ENCODE measurements around the gene TSEN54. TPM values are rescaled to one million over a fixed set of nuclear protein-coding genes. Genes with fewer than 3 reads are reported as not detected.

TSEN54 gene
- total RNA-seq, 2 donors from 2014 or later, result 37.5 to 106 TPM

DNA sequence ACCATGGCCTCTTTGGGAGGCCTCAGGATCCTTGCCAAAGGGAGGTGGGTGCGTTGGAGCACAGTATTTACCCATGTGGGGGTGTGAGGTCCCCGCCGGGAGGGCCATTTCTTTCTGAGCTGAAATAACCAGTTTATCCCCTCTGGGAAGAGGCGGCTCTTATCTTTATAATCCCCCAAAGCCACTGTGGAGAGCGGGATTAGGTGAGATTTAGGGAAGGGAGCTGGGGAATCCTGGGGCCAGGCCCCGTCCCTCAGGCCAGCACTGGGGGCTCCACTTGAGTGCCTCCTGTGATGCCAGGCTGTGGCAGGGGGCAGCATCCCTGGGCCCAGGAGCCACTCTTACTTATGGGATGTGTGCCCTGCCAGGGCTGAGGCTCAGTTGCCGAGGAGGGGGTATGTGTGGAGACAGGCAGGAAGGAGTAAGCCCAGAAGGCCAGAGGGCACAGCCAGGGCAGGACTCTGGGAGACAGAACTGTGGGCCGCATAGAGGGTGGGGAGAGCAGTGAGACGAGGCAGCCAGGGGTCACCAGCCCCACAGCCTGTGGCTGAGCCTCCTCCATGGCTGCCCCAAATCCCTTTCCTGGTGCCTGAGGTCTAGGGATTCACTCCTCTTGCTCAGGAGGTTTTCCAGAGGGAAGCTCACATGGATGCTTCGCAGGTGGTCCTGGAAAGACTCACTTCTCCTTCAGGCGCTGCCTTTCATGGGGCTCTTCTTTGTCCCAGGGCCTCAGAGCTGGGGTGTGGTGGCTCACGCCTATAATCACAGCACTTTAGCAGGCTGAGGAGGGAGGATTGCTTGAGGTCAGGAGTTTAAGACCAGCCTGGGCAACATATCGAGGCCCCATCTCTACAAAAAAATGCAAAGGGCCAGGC lies 34.9 kb upstream of the TSEN54 start:
- H3K4me1 Mint-ChIP-seq (ENCODE audit: low read depth in 2 of 2), result peaks cover 5 to 14% of the 10 kb centered on the region in 2 donors
- no peak for DNase-seq (ENCODE audit: low spot score)
- H3K4me3 Mint-ChIP-seq, result no peak overlapping the region
- H3K27ac Mint-ChIP-seq, result peak overlapping the region in 1 of 2 donors; percentile 25
- no peaks in the 10 kb centered on the region for H3K27me3 Mint-ChIP-seq
- no peak for ATAC-seq
- no peaks in the 10 kb centered on the region for H3K9me3 Mint-ChIP-seq
- no peaks in the 10 kb centered on the region for H3K36me3 Mint-ChIP-seq

DNA sequence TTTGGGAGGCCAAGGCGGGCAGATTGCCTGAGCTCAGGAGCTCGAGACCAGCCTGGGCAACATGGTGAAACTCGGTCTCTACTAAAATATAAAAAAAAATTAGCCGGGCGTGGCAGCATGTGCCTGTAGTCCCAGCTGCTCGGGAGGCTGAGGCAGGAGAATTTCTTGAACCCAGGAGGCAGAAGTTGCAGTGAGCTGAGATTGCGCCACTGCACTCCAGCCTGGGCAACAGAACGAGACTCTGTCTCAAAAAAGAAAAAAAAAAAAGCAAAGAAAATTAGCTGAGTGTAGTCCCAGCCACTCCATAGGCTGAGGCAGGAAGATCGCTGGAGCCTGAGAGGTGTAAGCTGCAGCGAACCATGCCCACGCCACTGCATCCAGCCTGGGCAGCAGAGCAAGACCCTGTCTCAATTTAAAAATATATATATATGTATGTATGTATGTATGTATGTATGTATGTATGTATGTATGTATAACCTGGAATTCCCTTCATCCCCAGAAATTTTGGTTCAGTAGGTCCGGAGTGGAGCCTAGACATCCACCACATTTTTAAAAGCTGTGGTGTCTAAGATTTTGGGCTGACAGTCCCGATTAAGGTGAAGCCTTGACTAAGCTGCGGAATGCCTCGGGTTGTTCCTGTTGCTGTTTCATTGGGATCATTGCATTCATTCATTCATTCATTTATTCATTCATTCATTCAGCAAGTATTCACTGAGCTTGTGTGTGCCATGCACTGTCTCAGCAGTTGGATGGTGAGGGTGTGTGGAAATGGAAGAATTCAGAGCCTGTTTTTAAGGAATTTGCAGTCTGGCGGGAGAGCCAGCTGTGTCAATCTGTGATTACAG lies 34.0 kb upstream of the TSEN54 start:
- Mint-ChIP-seq H3K4me3 (no peak overlapping the region), H3K27me3 (no peaks in the 10 kb centered on the region), H3K4me1 (ENCODE audit: low read depth in 2 of 2) (peaks cover 11 to 18% of the 10 kb centered on the region in 2 donors), H3K27ac (peak overlapping the region in 1 of 2 donors; percentile 26), H3K36me3 (no peaks in the 10 kb centered on the region), H3K9me3 (peaks cover 2% of the 10 kb centered on the region)
- DNase-seq (ENCODE audit: low spot score), result no peak
- ATAC-seq, result no peak

DNA sequence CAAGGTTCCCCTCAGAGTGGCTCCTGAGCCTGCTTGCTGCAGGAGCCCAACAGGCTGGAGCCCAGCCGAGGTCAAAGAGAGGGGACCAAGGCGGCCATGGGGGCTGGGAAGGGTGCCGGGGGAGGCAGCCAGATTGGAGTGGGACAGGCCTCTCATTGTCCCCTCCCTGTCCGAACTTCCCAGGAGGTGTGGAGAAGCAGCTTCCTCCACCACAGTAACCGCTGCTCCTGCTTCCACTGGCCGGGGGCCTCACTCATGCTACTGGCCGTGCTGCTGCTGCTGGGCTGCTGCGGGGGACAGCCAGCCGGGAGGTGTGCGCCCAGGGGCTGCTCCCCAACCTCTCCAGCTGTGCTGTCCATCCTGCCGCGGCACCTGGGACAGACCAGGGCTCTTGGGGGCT lies 30.6 kb upstream of the TSEN54 start:
- H3K27me3 Mint-ChIP-seq, result no peaks in the 10 kb centered on the region
- H3K4me3 Mint-ChIP-seq, result no peak overlapping the region
- peaks cover 17 to 22% of the 10 kb centered on the region in 2 donors for H3K4me1 Mint-ChIP-seq (ENCODE audit: low read depth in 2 of 2)
- H3K9me3 Mint-ChIP-seq, result peaks cover 3% of the 10 kb centered on the region
- DNase-seq (ENCODE audit: low spot score) (no peak), ATAC-seq (no peak)
- no peaks in the 10 kb centered on the region for H3K36me3 Mint-ChIP-seq
- peak overlapping the region in 1 of 2 donors; percentile 98 for H3K27ac Mint-ChIP-seq

DNA sequence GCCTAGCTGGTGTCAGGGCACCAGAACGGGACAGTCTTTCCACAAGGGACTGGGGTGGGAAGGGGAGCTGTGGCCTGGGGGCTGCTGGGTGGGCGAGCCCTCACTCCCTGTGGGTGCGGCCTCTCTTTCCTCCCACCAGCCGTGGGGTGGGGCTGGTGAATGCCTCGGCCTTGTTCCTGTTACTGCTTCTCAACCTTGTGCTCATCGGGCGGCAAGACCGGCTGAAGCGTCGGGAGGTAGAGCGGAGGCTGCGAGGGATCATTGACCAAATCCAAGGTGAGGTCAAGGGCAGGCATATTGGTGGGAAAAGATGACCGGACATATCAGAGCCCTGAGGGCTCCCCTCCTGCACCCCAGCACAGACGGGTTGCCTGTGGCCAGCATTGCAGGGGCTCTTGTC lies 30.2 kb upstream of the TSEN54 start:
- Mint-ChIP-seq H3K27me3 (no peaks in the 10 kb centered on the region), H3K4me1 (ENCODE audit: low read depth in 2 of 2) (peaks cover 17 to 22% of the 10 kb centered on the region in 2 donors), H3K36me3 (no peaks in the 10 kb centered on the region), H3K27ac (peak overlapping the region; percentile 98), H3K4me3 (peak overlapping the region; percentile 15), H3K9me3 (peaks cover 3% of the 10 kb centered on the region)
- ATAC-seq (no peak), DNase-seq (ENCODE audit: low spot score) (no peak)

DNA sequence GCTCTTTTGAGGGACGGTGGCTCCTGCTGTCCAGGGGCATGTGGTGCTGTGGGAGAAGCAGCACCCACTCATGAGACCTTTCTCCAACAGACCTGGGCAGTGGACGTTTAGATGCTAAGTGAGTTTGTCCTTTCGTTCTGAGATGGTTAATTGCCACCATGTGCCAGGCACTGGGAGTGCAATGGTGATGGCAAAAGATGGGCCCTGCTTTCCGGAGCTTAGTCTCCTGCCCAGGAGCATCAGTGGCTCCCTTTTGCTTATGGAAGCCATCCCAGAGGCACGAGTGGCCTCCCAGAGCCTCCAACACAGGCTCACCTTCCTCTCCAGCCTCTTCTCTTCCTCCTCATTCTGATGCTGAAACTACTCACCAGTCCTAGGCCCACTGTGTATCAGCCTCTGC lies 29.4 kb upstream of the TSEN54 start:
- peak overlapping the region; percentile 98 for H3K27ac Mint-ChIP-seq
- DNase-seq (ENCODE audit: low spot score), result no peak
- peaks cover 3% of the 10 kb centered on the region for H3K9me3 Mint-ChIP-seq
- no peaks in the 10 kb centered on the region for H3K36me3 Mint-ChIP-seq
- ATAC-seq, result no peak
- peaks cover 17 to 22% of the 10 kb centered on the region in 2 donors for H3K4me1 Mint-ChIP-seq (ENCODE audit: low read depth in 2 of 2)
- peak overlapping the region; percentile 84 for H3K4me3 Mint-ChIP-seq
- H3K27me3 Mint-ChIP-seq, result no peaks in the 10 kb centered on the region

DNA sequence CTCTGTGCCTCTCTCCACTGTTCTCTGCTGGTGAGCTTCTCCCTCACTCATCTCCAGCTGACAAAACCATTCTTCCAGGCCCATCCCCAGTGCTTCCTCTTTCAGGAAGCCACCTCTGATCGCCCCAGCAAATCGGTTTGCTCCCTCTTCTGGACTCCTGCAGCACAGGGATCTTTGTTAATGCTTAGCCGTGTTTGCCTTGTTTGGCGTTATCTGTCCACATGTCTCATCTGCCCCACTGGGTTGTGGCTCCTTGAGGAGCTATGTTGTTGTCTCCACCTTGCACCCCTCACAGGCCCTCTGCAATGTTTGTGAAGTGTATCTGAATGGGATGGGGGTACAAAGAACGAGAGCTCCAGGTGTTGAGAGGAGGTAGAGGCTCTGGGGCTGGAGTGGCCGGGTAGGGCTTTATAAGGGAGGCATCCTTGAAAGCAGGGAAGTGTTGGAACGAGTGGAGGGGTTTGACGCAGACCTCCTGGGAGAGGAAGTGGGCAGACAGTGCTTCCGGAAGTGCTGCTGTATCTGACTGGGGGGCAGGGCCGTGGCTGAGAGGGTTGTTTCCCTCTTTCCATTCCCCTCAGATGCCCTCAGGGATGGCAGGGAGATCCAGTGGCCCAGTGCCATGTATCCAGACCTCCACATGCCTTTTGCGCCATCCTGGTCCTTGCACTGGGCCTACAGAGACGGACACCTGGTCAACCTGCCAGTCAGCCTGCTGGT lies 28.8 kb upstream of the TSEN54 start:
- Mint-ChIP-seq H3K4me1 (ENCODE audit: low read depth in 2 of 2) (peaks cover 17 to 22% of the 10 kb centered on the region in 2 donors), H3K4me3 (peak overlapping the region; percentile 84), H3K9me3 (peaks cover 3% of the 10 kb centered on the region), H3K27ac (peak overlapping the region; percentile 98), H3K36me3 (no peaks in the 10 kb centered on the region), H3K27me3 (no peaks in the 10 kb centered on the region)
- peak; percentile 81 to 89 for ATAC-seq
- peak; percentile 79 for DNase-seq (ENCODE audit: low spot score)

DNA sequence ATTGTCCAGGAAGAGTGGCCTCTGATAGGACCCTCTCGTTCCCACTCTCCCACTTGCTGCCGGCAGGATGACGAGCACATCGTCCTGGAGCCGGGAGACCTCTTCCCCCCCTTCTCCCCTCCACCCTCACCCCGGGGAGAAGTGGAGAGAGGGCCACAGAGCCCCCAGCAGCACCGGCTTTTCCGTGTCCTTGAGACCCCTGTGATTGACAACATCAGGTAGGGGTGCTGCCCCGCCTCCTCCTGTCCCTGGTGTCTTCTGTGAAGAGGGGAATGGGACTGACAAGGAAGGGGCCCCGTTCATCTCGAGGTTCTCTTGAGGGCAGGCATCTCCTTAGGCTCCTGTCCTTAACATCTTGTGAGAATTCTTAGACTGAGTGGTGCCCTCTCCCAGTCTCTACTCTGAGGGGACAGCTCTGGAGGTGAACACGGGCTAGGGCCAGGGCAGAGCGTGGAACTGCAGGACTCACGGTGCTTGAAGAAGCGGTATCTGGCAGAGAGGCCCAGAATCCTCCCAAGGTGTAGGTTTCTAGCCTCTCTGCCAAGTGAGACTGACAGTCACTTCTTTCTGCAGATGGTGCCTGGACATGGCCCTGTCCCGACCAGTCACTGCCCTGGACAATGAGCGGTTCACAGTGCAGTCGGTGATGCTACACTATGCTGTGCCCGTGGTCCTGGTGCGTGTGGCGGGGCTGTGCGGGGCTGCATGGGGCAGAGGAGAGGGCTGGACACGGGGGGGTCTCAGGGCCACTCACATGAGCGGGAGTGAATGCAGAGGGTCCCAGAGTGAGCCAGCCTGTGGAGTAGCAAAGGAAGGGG lies 27.4 kb upstream of the TSEN54 start:
- no peaks in the 10 kb centered on the region for H3K27me3 Mint-ChIP-seq
- ATAC-seq, result no peak
- H3K4me1 Mint-ChIP-seq (ENCODE audit: low read depth in 2 of 2), result peaks cover 11 to 19% of the 10 kb centered on the region in 2 donors
- peak overlapping the region; percentile 98 for H3K27ac Mint-ChIP-seq
- no peak overlapping the region for H3K4me3 Mint-ChIP-seq
- DNase-seq (ENCODE audit: low spot score), result no peak
- H3K9me3 Mint-ChIP-seq, result peaks cover 3% of the 10 kb centered on the region
- no peaks in the 10 kb centered on the region for H3K36me3 Mint-ChIP-seq

DNA sequence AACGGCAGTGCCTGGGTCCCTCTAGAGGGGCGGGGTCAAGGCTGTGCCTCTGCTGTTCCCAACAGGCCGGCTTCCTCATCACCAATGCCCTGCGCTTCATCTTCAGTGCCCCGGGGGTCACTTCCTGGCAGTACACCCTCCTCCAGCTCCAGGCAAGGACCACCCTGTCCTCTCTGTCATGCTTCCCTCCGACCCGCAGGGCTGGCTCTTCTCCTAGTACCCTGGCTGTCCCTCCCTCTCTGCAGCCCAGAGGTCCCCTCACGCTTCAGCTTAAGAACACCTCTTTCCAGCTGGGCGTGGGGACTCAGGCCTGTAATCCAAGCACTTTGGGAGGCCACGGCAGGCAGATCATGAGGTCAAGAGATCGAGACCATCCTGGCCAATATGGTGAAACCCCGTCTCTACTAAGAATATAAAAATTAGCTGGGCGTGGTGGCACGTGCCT lies 26.8 kb upstream of the TSEN54 start:
- H3K4me3 Mint-ChIP-seq, result no peak overlapping the region
- peak overlapping the region in 1 of 2 donors; percentile 37 for H3K27ac Mint-ChIP-seq
- H3K36me3 Mint-ChIP-seq, result no peaks in the 10 kb centered on the region

DNA sequence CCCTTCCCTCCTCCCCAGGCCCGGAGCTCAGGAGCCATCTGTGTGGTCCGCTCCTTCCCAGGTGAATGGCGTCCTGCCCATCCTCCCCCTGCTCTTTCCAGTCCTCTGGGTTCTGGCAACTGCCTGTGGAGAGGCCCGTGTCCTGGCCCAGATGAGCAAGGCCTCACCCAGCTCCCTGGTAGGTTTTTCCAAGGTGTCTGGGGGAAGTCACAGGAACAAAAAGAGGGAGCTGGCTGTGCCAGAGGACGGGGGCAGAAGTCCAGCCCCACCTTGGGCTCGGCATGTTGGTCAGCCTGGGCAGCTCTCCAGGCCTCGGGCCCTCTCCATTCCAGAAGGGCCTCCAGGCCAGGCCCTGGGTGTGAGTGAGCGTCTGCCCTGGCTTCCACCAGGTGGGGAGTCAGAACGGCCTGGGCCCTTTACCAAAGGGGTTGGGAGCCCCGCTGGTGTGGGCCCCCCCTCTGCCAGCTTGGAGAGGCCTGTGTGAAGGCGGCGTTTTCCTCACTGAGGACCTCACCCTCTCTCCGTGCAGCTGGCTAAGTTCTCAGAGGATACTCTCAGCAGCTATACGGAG lies 26.1 kb upstream of the TSEN54 start:
- Mint-ChIP-seq H3K4me1 (ENCODE audit: low read depth in 2 of 2) (peaks cover 11 to 16% of the 10 kb centered on the region in 2 donors), H3K9me3 (peaks cover 3% of the 10 kb centered on the region), H3K36me3 (no peaks in the 10 kb centered on the region), H3K27me3 (no peaks in the 10 kb centered on the region), H3K27ac (no peak overlapping the region), H3K4me3 (no peak overlapping the region)
- ATAC-seq, result no peak
- DNase-seq (ENCODE audit: low spot score), result no peak

More for the DNA sequence above, 26.8 kb upstream of the TSEN54 start:
- peaks cover 11 to 19% of the 10 kb centered on the region in 2 donors for H3K4me1 Mint-ChIP-seq (ENCODE audit: low read depth in 2 of 2)
- DNase-seq (ENCODE audit: low spot score) (no peak), ATAC-seq (no peak)
- H3K27me3 Mint-ChIP-seq, result no peaks in the 10 kb centered on the region
- peaks cover 3% of the 10 kb centered on the region for H3K9me3 Mint-ChIP-seq

DNA sequence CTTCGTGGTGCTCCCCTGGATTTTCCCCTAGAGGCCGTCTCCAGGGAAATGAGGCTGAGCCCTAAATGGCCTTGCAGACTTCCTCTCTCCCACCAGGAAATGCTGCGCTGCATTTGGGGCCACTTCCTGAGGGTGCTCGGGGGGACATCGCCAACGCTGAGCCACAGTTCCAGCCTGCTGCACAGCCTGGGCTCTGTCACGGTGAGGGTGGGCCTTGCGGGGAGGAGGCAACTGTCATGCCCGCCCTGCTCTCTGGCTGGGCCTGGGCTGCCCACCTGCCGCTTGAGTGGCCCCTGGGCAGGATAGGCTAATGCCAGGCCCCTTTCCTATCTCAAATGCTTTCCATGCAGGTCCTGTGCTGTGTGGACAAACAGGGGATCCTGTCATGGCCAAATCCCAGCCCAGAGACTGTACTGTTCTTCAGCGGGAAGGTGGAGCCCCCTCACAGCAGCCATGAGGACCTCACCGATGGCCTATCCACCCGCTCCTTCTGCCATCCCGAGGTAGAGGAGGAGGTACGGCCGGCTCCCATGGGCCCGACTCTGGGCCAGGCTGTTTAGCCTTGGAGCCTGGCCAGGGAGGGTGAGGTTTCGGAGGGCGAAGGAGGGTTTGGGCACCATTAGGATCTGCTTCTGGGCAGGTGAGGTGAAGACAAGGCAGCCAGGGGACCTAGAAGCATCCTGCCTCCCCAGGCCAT lies 25.2 kb upstream of the TSEN54 start:
- Mint-ChIP-seq H3K36me3 (no peaks in the 10 kb centered on the region), H3K4me1 (ENCODE audit: low read depth in 2 of 2) (peaks cover 11 to 16% of the 10 kb centered on the region in 2 donors), H3K4me3 (no peak overlapping the region), H3K27me3 (no peaks in the 10 kb centered on the region), H3K9me3 (peaks cover 3% of the 10 kb centered on the region), H3K27ac (peak overlapping the region in 1 of 2 donors; percentile 37)
- DNase-seq (ENCODE audit: low spot score) (no peak), ATAC-seq (no peak)

DNA sequence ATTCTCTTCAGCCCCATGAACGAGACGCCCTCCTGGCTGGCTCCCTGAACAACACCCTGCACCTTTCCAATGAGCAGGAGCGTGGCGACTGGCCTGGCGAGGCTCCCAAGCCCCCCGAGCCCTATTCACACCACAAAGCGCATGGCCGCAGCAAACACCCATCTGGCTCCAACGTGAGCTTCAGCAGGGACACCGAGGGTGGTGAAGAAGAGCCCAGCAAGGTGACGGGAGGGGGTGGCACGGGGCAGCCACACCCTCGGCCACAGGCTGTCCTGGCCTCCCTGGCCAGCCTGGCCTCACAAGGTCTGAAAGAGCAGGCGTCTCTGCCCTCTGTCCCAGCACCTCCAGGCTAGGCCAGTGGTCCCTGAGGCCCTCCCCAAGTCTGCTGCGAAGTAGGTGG lies 24.6 kb upstream of the TSEN54 start:
- Mint-ChIP-seq H3K9me3 (peaks cover 3% of the 10 kb centered on the region), H3K4me3 (no peak overlapping the region), H3K36me3 (no peaks in the 10 kb centered on the region)

DNA sequence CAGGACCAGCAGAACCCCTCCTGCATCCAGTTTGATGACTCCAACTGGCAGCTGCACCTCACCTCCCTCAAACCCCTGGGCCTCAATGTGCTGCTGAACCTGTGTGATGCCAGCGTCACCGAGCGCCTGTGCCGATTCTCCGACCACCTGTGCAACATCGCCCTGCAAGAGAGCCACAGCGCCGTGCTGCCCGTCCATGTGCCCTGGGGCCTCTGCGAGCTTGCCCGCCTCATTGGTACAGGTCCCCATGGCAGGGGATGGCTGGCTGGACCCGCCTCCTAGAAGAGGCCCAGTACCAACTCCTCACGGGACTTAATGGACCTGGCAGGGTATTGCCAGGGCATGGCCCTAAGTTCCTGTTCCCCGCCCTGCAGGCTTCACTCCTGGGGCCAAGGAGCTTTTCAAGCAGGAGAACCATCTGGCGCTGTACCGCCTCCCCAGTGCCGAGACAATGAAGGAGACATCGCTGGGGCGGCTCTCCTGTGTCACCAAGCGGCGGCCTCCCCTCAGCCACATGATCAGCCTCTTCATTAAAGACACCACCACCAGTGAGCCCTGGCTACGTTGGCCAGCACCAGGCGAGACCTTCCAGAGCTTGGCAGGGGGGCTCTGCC lies 23.7 kb upstream of the TSEN54 start:
- Mint-ChIP-seq H3K4me3 (no peak overlapping the region), H3K36me3 (no peaks in the 10 kb centered on the region), H3K27ac (no peak overlapping the region), H3K27me3 (no peaks in the 10 kb centered on the region), H3K9me3 (no peaks in the 10 kb centered on the region), H3K4me1 (ENCODE audit: low read depth in 2 of 2) (peaks cover 2 to 5% of the 10 kb centered on the region in 2 donors)
- ATAC-seq, result no peak
- no peak for DNase-seq (ENCODE audit: low spot score)

More for the DNA sequence above, 24.6 kb upstream of the TSEN54 start:
- H3K4me1 Mint-ChIP-seq (ENCODE audit: low read depth in 2 of 2), result peaks cover 11% of the 10 kb centered on the region in 2 donors
- H3K27me3 Mint-ChIP-seq, result no peaks in the 10 kb centered on the region
- ATAC-seq (no peak), DNase-seq (ENCODE audit: low spot score) (no peak)
- peak overlapping the region in 1 of 2 donors; percentile 37 for H3K27ac Mint-ChIP-seq
